ENCODE data around the gene CCDC183. TPM values are rescaled to one million over a fixed set of nuclear protein-coding genes. Genes with fewer than 3 reads are reported as not detected.
"Not testable (repeated sequence)": the region's sequence is repeated elsewhere in the genome, so short reads cannot be mapped to it uniquely, and the experiment has no call there.

Gene CCDC183
- total and polyA plus RNA-seq, 8 donors: 2.4 to 10.7 (median 3.1) TPM

DNA sequence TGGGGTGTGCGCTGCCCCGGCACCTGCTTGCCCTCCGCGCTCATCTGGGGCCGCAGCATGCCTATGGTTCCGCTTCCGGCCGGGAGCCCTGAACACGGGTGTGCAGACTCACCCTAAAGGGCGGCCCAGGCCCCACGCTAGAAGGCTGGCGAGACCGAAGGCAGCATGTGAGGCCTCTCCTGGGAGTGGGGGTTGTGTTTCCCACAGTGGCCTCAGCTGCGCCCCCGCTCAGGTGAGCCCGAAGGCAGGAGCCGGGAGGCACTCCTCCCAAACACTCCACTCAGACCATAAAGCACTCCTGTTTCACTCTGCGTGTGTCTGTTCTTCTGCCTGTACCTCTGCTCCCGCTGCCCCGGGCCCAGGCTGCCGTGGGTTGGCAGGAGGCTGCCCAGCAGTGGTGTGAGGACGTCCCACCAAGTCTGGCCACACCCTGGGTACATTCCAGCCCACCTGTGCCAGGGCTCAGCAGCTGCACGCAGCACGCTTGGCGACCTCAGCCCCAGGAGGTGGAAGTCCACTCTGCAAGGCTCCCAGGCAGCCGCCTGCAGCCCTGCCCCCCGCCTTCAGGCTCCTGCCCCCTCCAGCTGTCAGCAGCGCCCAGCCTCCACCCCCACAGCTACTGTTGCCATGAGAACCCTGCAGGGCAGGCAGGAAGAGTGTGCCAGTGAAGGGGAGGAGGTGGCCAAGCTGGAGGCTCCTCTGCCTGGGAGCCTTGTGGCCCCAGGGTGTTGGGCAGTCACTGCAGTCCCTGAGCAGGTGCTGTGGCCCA, 44.9 kb downstream of the CCDC183 start:
- Histone ChIP-seq H3K27me3 (no peaks in the 10 kb centered on the region), H3K36me3 (peaks cover 0 to 12% (median 0%) of the 10 kb centered on the region in 3 donors), H3K4me3 (no peak overlapping the region), H3K9me3 (no peaks in the 10 kb centered on the region), H3K4me1 (peaks cover 21 to 29% (median 26%) of the 10 kb centered on the region in 3 donors), H3K27ac (peak overlapping the region; percentile 70 to 79 (median 76))
- ATAC-seq: peak; percentile 66 to 79 (median 74)
- 32 to 41% methylated on average over 28 of the region's 28 CpGs for WGBS, 2 donors
- TF ChIP-seq, protein P1, sequence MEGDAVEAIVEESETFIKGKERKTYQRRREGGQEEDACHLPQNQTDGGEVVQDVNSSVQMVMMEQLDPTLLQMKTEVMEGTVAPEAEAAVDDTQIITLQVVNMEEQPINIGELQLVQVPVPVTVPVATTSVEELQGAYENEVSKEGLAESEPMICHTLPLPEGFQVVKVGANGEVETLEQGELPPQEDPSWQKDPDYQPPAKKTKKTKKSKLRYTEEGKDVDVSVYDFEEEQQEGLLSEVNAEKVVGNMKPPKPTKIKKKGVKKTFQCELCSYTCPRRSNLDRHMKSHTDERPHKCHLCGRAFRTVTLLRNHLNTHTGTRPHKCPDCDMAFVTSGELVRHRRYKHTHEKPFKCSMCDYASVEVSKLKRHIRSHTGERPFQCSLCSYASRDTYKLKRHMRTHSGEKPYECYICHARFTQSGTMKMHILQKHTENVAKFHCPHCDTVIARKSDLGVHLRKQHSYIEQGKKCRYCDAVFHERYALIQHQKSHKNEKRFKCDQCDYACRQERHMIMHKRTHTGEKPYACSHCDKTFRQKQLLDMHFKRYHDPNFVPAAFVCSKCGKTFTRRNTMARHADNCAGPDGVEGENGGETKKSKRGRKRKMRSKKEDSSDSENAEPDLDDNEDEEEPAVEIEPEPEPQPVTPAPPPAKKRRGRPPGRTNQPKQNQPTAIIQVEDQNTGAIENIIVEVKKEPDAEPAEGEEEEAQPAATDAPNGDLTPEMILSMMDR (IDR thresholded peaks at IDR 0.05): no peak
- no peak for FAIRE-seq
- peak; percentile 84 to 95 (median 90) for DNase-seq
- intact Hi-C loops (cut with DNase I): loop anchor here in 2 of 3 donors (10.0 kb wide), 2 partner anchors 46 to 104 kb away; partner anchors contain the start of genes C8G (in 1 of the 2), CCDC183 (in 1 of the 2), FBXW5 (in 1 of the 2) and TMEM141 (in 1 of the 2)

DNA sequence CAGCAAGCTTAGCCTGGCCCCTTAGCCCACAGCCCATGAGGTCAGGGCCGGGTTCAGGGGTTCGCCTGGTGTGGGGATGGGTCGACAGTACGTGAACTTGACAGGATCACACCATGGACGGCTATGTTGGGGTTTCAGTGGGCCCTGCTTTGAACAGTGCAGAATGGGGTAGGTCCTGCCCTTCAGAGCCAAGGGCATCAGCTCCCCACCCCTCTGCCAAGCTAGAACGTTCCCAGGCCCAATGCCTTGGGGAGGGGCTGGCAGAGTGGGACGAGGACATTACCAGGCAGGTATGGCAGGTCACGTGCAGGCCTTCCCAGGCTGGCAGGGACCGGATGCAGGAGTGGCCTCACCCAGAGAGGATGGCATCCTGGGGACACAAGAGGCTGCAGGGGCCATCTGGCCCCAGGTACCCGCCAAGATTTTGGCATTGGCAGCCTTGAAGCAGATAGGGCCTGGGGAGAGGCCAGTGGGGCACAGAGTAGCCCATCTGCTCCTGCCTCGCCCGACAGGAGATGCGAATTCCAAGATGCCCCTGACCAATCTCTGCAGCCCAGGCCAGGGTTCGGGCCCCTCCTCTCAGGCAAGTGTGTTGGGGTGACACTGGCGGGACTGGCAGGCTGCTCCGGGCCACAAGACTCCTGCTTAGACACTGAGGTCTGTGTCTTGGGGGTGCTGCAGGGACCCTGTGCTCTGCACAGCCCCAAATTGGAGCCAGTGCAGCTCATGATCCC, 45.7 kb downstream of the CCDC183 start:
- peak overlapping the region; percentile 70 to 79 (median 76) for H3K27ac ChIP-seq
- peak overlapping the region in 2 of 4 donors; percentile 25 to 46 for H3K4me3 ChIP-seq
- peak in 3 of 6 donors; percentile 63 to 72 (median 68) for DNase-seq
- ATAC-seq: peak; percentile 16 to 31 (median 26)
- peaks cover 21 to 29% (median 26%) of the 10 kb centered on the region in 3 donors for H3K4me1 ChIP-seq
- intact Hi-C loops (cut with DNase I): loop anchor here in 2 of 3 donors (10.0 kb wide), 2 partner anchors 47 to 103 kb away; partner anchors contain the start of genes C8G (in 1 of the 2), CCDC183 (in 1 of the 2), FBXW5 (in 1 of the 2) and TMEM141 (in 1 of the 2)
- not testable (repeated sequence) for H3K27me3 ChIP-seq, FAIRE-seq, H3K9me3 ChIP-seq
- 15 to 19% methylated on average over 14 to 16 of the region's 16 CpGs for WGBS, 2 donors
- peaks cover 0 to 12% (median 0%) of the 10 kb centered on the region in 3 donors for H3K36me3 ChIP-seq

DNA sequence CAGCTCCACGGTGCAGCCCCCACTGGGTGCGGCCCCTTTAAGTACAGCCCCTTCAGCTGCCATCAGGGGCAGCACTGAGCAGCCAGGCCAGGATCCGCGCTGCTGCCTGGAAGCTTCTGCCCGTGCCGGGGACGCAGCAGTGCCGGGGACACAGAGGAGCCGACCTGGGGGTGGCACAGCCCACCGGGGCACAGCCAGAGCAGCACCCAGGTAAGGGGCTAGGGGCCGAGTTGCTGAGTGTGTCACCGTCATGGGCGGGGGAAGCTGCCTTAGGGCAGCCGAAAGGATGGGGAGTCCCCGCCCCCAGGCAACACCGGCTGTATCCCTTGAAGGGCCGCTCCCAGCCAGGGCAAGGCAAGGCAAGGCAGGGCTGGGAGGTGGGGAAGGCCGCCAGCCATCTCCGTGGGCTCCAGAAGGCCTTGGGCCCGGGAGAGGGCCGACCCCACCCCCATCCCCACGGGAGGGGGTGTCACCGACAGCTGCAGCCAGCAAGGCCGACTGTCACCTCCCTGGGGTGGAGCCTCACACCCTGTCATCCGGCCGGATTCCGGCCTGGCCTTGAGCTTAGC, 46.3 kb downstream of the CCDC183 start, which contains the start of gene AJM1:
AJM1 (plus strand) TSS at position 99 of the 569 bp plus-strand sequence. CDS start 1,937 bp downstream, outside the sequence.
- WGBS, 2 donors: 1 to 2% methylated on average over 23 to 25 of the region's 27 CpGs
- Histone ChIP-seq H3K4me3 (peak within 1 kb of the TSS in 3 of 4 donors; percentile 18 to 46 (median 25)), H3K4me1 (peaks cover 21 to 32% (median 26%) of the 10 kb centered on the region in 3 donors), H3K36me3 (peaks cover 0 to 12% (median 0%) of the 10 kb centered on the region in 3 donors), H3K27ac (peak within 1 kb of the TSS; percentile 70 to 79 (median 76))
- intact Hi-C loops (cut with DNase I): loop anchor here in 2 of 3 donors (10.0 kb wide), 2 partner anchors 48 to 102 kb away; partner anchors contain the start of genes C8G (in 1 of the 2), CCDC183 (in 1 of the 2), FBXW5 (in 1 of the 2) and TMEM141 (in 1 of the 2)
- not testable (repeated sequence) for FAIRE-seq, H3K9me3 ChIP-seq, H3K27me3 ChIP-seq
- peak; percentile 66 to 94 (median 86) for DNase-seq
- peak; percentile 69 to 82 (median 72) for ATAC-seq
- TF ChIP-seq, protein P1 (IDR thresholded peaks at IDR 0.05): peak; percentile 77 to 89 (median 84)

DNA sequence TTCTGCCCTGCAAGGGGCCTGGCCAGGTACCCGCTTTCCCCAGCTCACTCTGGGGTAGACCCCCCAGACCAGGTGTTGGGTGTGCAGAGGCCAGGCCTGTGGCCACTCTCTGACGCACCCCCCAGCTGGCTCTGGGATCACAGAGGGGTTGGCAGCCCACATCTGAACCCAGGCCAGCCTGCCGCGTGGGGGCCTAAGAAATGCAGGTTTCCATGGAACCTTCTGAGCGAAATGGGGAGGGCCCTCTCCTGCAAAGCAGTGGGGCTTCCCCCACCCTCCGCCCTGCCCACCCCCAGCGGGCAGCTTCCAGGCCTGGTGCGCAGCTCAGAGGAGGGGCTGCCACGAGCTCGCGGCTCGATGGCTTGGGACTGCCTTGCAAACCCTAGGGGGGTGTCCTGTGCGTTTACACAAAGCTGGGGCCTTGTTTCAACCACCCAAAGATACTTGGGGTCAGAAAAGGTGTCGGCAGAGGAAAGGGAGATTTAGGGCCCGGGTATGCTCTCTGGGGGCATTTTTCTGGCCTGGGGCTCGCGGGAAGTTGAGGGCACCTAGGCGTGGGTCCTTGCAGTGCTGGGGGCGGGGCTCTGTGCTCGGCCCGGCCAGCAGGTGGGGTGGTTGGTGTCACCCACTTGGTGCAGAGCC, 47.1 kb downstream of the CCDC183 start:
- WGBS, 2 donors: 5 to 13% methylated on average over 10 to 21 of the region's 21 CpGs
- DNase-seq: peak in 1 of 6 donors; percentile 68
- not testable (repeated sequence) for H3K27me3 ChIP-seq, H3K9me3 ChIP-seq, FAIRE-seq
- intact Hi-C loops (cut with DNase I): loop anchor here in 2 of 3 donors (10.0 kb wide), 2 partner anchors 48 to 102 kb away; partner anchors contain the start of genes C8G (in 1 of the 2), CCDC183 (in 1 of the 2), FBXW5 (in 1 of the 2) and TMEM141 (in 1 of the 2)
- ATAC-seq: peak in 1 of 4 donors; percentile 7
- H3K4me1 ChIP-seq: peaks cover 21 to 32% (median 26%) of the 10 kb centered on the region in 3 donors
- peaks cover 0 to 12% (median 0%) of the 10 kb centered on the region in 3 donors for H3K36me3 ChIP-seq
- H3K4me3 ChIP-seq: peak overlapping the region in 1 of 4 donors; percentile 46
- peak overlapping the region in 3 of 4 donors; percentile 46 to 79 (median 78) for H3K27ac ChIP-seq

Data from pancreas (tissue), 10 donors.